MM.1S (cell line): ENCODE results near the gene GALR2.
A peak's percentile ranks its signal among the peaks of the same experiment; 100 is the strongest.

Experiments used
- DNase-seq: peaks from one replicate; pipeline ENCODE4 v3.0.0-alpha.2; 2015
- H2AFZ ChIP-seq: fragments of 300-600 bp; sonication (generic); 2 replicates; pipeline ENCODE4 v1.6.0; 2016; ENCODE audit warnings: antibody characterized with exemption, low read length
- H3F3A ChIP-seq: fragments of 300-600 bp; sonication (generic); 2 replicates; pipeline ENCODE4 v1.6.1; 2016; ENCODE audit warnings: mild to moderate bottlenecking, antibody characterized with exemption, low read length, moderate library complexity, mixed read lengths; ENCODE audit not compliant: insufficient read depth
- H3K27ac ChIP-seq: fragments of 300-600 bp; sonication (generic); 2 replicates; pipeline ENCODE4 v1.5.1; 2016; ENCODE audit warnings: mild to moderate bottlenecking, low read length
- H3K27me3 ChIP-seq: fragments of 300-600 bp; sonication (generic); replicated peaks from 2 replicates; pipeline ENCODE4 v1.6.0; 2016; ENCODE audit warnings: low read length; ENCODE audit not compliant: insufficient read depth
- H3K36me3 ChIP-seq: fragments of 300-600 bp; sonication (generic); replicated peaks from 2 replicates; pipeline ENCODE4 v1.6.1; 2016; ENCODE audit warnings: mild to moderate bottlenecking, low read length, mixed read lengths; ENCODE audit not compliant: insufficient read depth
- H3K4me1 ChIP-seq: fragments of 300-600 bp; sonication (generic); 2 replicates; pipeline ENCODE4 v1.6.1; 2016; ENCODE audit warnings: low read length, mixed read lengths
- H3K4me2 ChIP-seq: fragments of 300-600 bp; sonication (generic); 2 replicates; pipeline ENCODE4 v1.6.0; 2016; ENCODE audit warnings: low read depth, low read length
- H3K4me3 ChIP-seq: fragments of 300-600 bp; sonication (generic); 2 replicates; pipeline ENCODE4 v1.5.1; 2016; ENCODE audit warnings: low read length, mixed read lengths
- H3K79me2 ChIP-seq: fragments of 300-600 bp; sonication (generic); 2 replicates; pipeline ENCODE4 v1.6.1; 2016; ENCODE audit warnings: mixed run types, low read length, mixed read lengths
- H3K9ac ChIP-seq: fragments of 300-600 bp; sonication (generic); 2 replicates; pipeline ENCODE4 v1.6.1; 2016; ENCODE audit warnings: low read length, mixed read lengths
- H3K9me2 ChIP-seq: fragments of 300-600 bp; sonication (generic); replicated peaks from 2 replicates; pipeline ENCODE4 v1.6.1; 2016; ENCODE audit warnings: mild to moderate bottlenecking, low read length, mixed read lengths; ENCODE audit not compliant: insufficient read depth
- H3K9me3 ChIP-seq: fragments of 300-600 bp; sonication (generic); replicated peaks from 2 replicates; pipeline ENCODE4 v1.6.1; 2016; ENCODE audit warnings: mild to moderate bottlenecking, low read length, mixed read lengths; ENCODE audit not compliant: insufficient read depth
- H4K20me1 ChIP-seq: fragments of 300-600 bp; sonication (generic); 2 replicates; pipeline ENCODE4 v1.6.1; 2016; ENCODE audit warnings: mild to moderate bottlenecking, low read length, moderate library complexity, mixed read lengths; ENCODE audit not compliant: insufficient read depth
- CTCF ChIP-seq: fragments of 300-600 bp; sonication (generic); IDR thresholded peaks from 2 replicates; pipeline ENCODE4 v1.5.1; 2016; ENCODE audit warnings: antibody characterized with exemption, low read length, mixed read lengths
- EZH2 ChIP-seq: fragments of 300-600 bp; sonication (generic); optimal IDR thresholded peaks from 2 replicates; pipeline ENCODE3; 2017; ENCODE audit warnings: low read depth, mild to moderate bottlenecking, antibody characterized with exemption, low read length, mixed read lengths
- EZH2phosphoT487 ChIP-seq: fragments of 300-600 bp; sonication (generic); IDR thresholded peaks from 2 replicates; pipeline ENCODE4 v1.6.1; 2018; ENCODE audit warnings: antibody characterized with exemption, low read length

GALR2 gene

GRCh38 chr17:76071531-76072147 is 2.9 kb upstream of the GALR2 start:
- H3K4me1 ChIP-seq: peaks cover 9% of the 10 kb centered on the region
- peak overlapping the region; percentile 97 for H3K4me2 ChIP-seq
- peak overlapping the region; percentile 99 for H2AFZ ChIP-seq
- H3K27me3 ChIP-seq: peaks cover 25% of the 10 kb centered on the region
- peaks cover 61% of the 10 kb centered on the region for H3K79me2 ChIP-seq
- H3K27ac ChIP-seq: peak overlapping the region; percentile 51; the same call in 1 of the 2 replicates
- no peaks in the 10 kb centered on the region for H3K9me3 ChIP-seq
- DNase-seq: peak; percentile 30
- peak overlapping the region; percentile 91 for H3K9ac ChIP-seq
- H3K4me3 ChIP-seq: peak overlapping the region; percentile 85
- no peaks in the 10 kb centered on the region for H4K20me1 ChIP-seq
- no peaks in the 10 kb centered on the region; the same call in 1 of the 2 replicates for H3F3A ChIP-seq
- no peak for TF ChIP-seq EZH2
- no peak for TF ChIP-seq CTCF
- no peak for TF ChIP-seq EZH2phosphoT487
- H3K36me3 ChIP-seq: 0 out of 2 replicates have a peak, but pooled peaks cover 5% of the 10 kb centered on the region
- no peaks in the 10 kb centered on the region for H3K9me2 ChIP-seq

- Histone ChIP-seq H3K27me3 (peaks cover 32% of the 10 kb centered on the region), H2AFZ (peak within 1 kb of the TSS; percentile 99), H4K20me1 (no peaks in the 10 kb centered on the region), H3K36me3 (0 out of 2 replicates have a peak, but pooled peaks cover under 1% of the 10 kb centered on the region), H3K9me2 (no peaks in the 10 kb centered on the region), H3K4me1 (peaks cover 9% of the 10 kb centered on the region), H3K4me2 (peak within 1 kb of the TSS; percentile 97), H3K9me3 (no peaks in the 10 kb centered on the region), H3K27ac (peak within 1 kb of the TSS; percentile 51; the same call in 1 of the 2 replicates), H3K79me2 (peaks cover 55% of the 10 kb centered on the region), H3F3A (no peaks in the 10 kb centered on the region; the same call in 1 of the 2 replicates), H3K4me3 (peak within 1 kb of the TSS; percentile 85), H3K9ac (peak within 1 kb of the TSS; percentile 91)
- TF ChIP-seq EZH2: no peak
- TF ChIP-seq CTCF: no peak
- TF ChIP-seq EZH2phosphoT487: no peak
- DNase-seq: peak; percentile 93
These were observed 2.3 kb upstream of the GALR2 start, which contains the start of gene SRP68 for GRCh38 chr17:76072148-76072858. SRP68 (minus strand) TSS chr17:76072517; CDS start chr17:76072491, 26 bp downstream.

DNA sequence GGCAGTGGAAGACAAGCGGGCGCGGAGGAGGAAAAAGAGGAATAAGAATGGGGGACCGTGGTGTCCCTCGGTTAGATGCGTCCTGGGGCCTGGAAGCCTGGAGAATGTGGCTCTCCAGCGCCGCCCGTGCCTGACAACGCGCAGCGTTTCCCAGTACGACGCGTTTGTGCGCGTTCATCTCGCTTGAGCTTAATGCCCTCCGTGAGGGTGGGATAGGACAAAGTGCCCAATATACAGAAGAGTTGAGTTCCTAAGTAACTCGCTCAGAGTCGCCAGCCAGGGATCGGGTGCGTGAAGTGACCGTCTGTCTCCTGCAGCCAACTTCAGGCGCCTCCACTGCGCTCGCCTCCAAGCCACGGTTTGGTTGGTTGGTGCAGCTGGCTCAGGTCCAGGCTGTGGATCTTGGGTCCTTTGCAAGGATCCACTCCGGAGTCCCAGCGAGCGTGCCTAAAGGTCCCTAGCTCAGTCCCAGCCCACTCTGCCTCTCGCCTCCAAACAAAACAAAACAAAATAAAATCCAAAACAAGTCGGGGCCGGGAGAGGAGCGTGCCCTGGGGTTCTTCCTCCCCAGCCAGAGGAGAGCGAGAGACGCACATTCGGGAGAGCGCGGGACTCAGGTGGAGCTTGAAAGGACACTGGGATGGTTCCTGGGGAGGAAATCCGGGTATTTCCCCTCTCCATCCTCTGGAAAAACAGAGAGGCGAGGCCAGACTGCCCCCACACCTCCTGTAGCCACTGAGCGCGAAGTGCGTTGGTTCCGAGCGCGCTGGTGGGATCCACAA is 974 bp downstream of the GALR2 start:
- Histone ChIP-seq H3K36me3 (no peaks in the 10 kb centered on the region), H3K27me3 (peaks cover 61% of the 10 kb centered on the region), H3K9me3 (no peaks in the 10 kb centered on the region), H3K27ac (no peak overlapping the region), H3F3A (no peaks in the 10 kb centered on the region; the same call in 1 of the 2 replicates), H3K4me3 (no peak overlapping the region), H3K79me2 (peaks cover 24% of the 10 kb centered on the region), H3K4me2 (no peak overlapping the region), H3K9me2 (no peaks in the 10 kb centered on the region), H4K20me1 (no peaks in the 10 kb centered on the region), H3K4me1 (peaks cover 6% of the 10 kb centered on the region), H3K9ac (no peak overlapping the region), H2AFZ (no peak overlapping the region)
- no peak for DNase-seq
- TF ChIP-seq EZH2: no peak
- TF ChIP-seq CTCF: no peak
- no peak for TF ChIP-seq EZH2phosphoT487
